HL-60 (cell line): ENCODE measurements around the gene KIF26A.

Experiments
- POLR2AphosphoS5 ChIP-seq: IDR thresholded peaks from 2 replicates; pipeline ENCODE4 v1.6.1; 2012; ENCODE audit warnings: low read depth
- TF ChIP-seq, protein P1 (sequence below): IDR thresholded peaks from 2 replicates; pipeline ENCODE4 v1.6.1; 2012; ENCODE audit warnings: low read depth; ENCODE audit not compliant: insufficient replicate concordance
- TF ChIP-seq, protein P2 (sequence below): IDR thresholded peaks from one replicate; pipeline ENCODE4 v1.5.1; 2011; ENCODE audit warnings: low read length, control low read depth, inconsistent platforms; ENCODE audit not compliant: insufficient read depth

GRCh38 chr14:104186575-104186974 is 48.2 kb downstream of the KIF26A start:
- TF ChIP-seq, protein P1, sequence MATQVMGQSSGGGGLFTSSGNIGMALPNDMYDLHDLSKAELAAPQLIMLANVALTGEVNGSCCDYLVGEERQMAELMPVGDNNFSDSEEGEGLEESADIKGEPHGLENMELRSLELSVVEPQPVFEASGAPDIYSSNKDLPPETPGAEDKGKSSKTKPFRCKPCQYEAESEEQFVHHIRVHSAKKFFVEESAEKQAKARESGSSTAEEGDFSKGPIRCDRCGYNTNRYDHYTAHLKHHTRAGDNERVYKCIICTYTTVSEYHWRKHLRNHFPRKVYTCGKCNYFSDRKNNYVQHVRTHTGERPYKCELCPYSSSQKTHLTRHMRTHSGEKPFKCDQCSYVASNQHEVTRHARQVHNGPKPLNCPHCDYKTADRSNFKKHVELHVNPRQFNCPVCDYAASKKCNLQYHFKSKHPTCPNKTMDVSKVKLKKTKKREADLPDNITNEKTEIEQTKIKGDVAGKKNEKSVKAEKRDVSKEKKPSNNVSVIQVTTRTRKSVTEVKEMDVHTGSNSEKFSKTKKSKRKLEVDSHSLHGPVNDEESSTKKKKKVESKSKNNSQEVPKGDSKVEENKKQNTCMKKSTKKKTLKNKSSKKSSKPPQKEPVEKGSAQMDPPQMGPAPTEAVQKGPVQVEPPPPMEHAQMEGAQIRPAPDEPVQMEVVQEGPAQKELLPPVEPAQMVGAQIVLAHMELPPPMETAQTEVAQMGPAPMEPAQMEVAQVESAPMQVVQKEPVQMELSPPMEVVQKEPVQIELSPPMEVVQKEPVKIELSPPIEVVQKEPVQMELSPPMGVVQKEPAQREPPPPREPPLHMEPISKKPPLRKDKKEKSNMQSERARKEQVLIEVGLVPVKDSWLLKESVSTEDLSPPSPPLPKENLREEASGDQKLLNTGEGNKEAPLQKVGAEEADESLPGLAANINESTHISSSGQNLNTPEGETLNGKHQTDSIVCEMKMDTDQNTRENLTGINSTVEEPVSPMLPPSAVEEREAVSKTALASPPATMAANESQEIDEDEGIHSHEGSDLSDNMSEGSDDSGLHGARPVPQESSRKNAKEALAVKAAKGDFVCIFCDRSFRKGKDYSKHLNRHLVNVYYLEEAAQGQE: no peak
- TF ChIP-seq, protein P2, sequence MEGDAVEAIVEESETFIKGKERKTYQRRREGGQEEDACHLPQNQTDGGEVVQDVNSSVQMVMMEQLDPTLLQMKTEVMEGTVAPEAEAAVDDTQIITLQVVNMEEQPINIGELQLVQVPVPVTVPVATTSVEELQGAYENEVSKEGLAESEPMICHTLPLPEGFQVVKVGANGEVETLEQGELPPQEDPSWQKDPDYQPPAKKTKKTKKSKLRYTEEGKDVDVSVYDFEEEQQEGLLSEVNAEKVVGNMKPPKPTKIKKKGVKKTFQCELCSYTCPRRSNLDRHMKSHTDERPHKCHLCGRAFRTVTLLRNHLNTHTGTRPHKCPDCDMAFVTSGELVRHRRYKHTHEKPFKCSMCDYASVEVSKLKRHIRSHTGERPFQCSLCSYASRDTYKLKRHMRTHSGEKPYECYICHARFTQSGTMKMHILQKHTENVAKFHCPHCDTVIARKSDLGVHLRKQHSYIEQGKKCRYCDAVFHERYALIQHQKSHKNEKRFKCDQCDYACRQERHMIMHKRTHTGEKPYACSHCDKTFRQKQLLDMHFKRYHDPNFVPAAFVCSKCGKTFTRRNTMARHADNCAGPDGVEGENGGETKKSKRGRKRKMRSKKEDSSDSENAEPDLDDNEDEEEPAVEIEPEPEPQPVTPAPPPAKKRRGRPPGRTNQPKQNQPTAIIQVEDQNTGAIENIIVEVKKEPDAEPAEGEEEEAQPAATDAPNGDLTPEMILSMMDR: no peak
- TF ChIP-seq POLR2AphosphoS5: no peak
